Globus pallidus (tissue), 1 donor: ENCODE results near the gene BCAT1.

Experiments used
- DNase-seq: peaks from one replicate; pipeline ENCODE4 v3.0.0-alpha.2; 2015; ENCODE audit warnings: low spot score

The BCAT1 gene

GRCh38 chr12:24948757-24949722 lies at the start of gene BCAT1:
TSS of gene BCAT1 (minus strand) at chr12:24949101. CDS start at chr12:24948932, 169 bp downstream.
- DNase-seq = peak; percentile 53

- DNase-seq = peak; percentile 16
These were observed 49.2 kb upstream of the BCAT1 start for GRCh38 chr12:24997970-24998582.

- no peak for DNase-seq
These were observed 48.6 kb upstream of the BCAT1 start for GRCh38 chr12:24997496-24997895.

DNA sequence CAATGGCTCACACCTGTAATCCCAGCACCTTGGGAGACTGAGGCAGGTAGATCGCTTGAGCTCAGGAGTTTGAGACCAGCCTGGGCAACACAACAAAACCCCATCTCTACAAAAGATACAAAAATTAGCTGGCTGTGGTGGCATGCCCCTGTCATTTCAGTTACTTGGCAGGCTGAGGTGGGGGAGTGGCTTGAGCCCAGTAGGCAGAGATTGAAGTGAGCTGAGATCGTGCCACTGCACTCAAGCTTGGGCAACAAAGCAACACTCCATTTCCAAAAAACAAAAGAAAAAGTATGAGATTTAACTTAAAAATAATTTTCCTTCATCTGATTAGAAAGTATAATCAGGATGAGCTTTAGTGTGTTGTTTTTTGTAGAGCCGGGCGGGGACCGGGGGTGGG lies 47.9 kb upstream of the BCAT1 start:
- no peak for DNase-seq

DNA sequence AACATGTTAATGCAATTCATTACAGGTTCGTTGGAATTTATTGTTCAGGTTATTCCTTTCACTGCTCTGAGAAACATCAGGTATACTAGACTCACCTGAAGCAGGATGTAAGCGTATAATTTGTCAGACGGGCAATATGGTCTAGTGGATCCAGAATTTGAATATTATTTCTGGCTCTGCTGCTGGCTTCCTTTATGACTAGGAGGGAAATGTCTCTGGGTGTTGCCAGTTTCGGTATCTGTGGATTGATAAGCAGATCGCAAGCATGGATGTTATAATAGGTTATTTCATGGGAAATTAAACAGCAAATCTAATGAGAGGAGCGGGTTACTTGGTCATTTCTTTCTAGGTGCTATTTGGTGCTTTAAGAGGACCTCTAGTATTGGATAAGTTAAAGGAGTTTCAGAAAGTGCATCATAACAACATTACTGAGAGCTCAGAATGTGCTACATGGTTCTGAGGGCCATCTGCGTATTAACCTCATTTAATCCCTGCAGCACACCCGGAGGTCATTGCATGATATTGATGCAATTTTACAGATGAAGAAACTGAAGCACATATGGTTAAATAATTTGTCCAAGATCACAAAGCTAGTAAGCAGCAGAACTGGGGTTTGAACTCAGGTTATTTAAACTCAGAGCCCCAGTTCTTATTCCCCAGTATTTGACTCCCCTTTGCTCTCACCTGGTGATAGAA lies 47.3 kb upstream of the BCAT1 start:
- no peak for DNase-seq

DNA sequence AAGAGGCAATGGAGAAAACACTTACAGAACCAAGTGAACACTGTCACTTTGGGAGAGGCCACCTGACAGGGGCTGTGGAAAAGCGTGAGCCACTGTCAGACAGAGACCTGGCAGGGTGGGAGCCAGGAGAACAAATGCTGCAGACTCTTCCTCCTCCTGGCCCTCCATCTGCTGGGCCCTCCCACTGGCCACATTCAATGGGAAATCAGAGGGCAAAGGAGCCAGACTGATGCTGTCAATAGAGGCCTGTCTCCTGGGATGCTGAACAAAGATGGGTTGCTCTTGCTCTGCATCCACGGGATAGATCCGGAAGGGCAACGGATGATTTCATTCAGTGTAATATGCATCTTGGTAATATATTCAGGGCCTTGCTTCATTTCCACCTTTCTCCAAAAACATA lies 44.9 kb upstream of the BCAT1 start:
- no peak for DNase-seq

GRCh38 chr12:24991209-24992049 lies 42.5 kb upstream of the BCAT1 start:
- peak; percentile 68 for DNase-seq

- DNase-seq = no peak
These were observed 40.3 kb upstream of the BCAT1 start for GRCh38 chr12:24989216-24989615.

DNA sequence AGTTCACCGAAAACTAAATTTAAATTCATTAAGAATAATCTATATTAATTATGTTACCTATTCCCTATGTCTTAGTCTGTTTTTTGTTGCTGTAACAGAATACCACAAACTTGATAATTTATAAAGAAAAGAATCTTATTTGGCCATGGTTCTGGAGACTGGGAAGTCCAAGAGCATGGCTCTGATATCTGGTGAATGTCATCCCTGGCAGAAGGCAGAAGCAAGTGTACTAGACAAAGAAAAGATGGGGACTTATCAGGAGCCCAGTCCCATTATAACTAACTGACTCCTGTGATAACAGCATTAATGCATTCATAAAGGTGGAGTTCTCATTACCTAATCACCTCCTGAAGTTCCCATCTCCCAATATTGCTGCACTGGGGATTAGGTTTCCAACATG lies 33.3 kb upstream of the BCAT1 start:
- no peak for DNase-seq

GRCh38 chr12:24979976-24980730 lies 31.3 kb upstream of the BCAT1 start:
- no peak for DNase-seq

DNA sequence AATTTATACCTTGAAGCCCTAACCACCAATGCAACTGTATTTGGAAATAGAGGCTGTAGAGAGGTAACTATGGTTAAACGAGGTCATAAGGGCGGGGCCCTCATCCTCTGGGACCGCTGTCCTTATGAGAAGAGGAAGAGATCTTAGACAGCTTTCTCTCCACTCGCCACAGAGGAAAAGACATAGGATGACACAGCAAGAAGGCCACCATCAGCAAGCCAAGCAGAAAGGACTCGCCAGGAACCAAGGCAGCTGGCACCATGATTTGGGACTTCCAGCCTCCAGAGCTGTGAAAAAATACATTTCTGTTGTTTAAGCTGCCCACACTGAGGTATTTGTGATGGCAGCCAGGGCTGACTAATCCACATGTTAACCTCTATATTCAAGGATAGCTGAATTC lies 30.4 kb upstream of the BCAT1 start:
- no peak for DNase-seq

GRCh38 chr12:24977711-24978110 lies 28.8 kb upstream of the BCAT1 start:
- no peak for DNase-seq

DNA sequence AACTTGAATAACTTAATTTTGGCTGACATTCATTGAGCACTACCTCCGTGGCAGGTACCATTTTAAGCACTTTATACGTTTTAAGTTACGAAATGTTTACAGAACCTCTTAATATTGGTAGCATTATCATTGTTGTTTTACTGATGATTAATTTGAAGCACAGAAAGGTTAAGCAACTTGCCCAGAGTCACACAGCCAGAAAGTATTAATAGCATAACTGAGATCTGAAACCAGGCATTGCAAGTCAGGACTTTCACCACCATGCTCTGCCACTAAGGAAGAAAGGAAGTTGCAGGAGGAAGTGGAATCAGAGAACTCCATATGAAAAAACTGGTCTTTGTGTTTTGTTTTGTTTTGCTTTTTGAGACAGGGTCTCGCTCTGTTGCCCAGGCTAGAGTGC lies 28.2 kb upstream of the BCAT1 start:
- DNase-seq = peak; percentile 11

DNA sequence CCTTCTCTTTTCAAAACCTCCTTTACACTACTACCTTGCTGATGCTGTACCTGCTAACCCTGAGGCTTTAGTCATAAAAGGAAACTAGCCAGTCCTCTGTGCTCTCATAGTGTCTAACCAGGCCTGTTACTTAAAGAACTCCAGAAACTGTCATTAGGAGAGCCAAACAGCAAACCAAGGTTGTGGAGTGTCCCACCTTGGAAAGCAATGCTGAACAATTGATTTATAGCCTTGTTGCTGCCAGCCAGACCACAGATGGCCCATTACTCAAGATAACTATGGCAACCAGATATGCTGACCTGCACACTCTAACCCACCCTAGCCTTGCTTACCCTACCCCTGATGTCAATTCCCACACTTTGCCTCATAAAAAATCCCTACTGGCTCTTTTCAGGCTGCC lies 26.5 kb upstream of the BCAT1 start:
- DNase-seq = no peak

GRCh38 chr12:24974216-24974615 lies 25.3 kb upstream of the BCAT1 start:
- DNase-seq = no peak

GRCh38 chr12:24972078-24972477 lies 23.2 kb upstream of the BCAT1 start:
- no peak for DNase-seq

- no peak for DNase-seq
These were observed 21.3 kb upstream of the BCAT1 start for GRCh38 chr12:24970177-24970576.

DNA sequence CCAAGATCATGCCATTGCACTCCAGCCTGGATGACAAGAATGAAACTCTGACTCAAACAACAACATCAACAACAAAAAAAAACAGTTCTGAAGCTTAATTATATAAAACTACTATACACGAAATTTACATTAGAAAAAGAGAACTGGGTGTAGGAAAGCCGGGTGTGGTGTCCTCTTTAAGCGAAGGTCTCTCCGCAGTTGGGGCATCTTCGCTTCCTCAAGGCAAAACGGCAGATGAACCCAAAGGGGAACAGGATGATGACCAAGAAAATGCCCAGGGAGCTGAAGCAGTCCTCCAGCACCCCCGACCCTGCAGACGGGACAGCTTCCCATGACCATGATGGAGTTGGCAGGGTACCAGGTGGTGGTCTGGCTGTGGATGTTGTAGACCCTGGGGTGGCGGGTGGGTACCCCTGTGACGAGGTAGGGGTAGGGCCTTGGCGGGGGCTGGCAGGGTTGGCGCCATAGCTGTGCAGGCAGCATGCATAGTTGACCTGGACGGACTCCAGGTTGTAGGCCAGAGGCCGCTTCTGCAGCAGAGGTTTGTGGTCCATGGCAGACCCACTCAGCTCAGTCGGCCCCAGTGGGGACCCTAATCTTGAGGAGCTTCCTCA lies 18.2 kb upstream of the BCAT1 start:
- DNase-seq = no peak

GRCh38 chr12:24964342-24964741 lies 15.4 kb upstream of the BCAT1 start:
- DNase-seq = no peak

GRCh38 chr12:24960222-24960855 lies 11.4 kb upstream of the BCAT1 start:
- DNase-seq = no peak
